ENCODE data around the gene NCOA6. TPM values are rescaled to one million over a fixed set of nuclear protein-coding genes. Genes with fewer than 3 reads are reported as not detected.
"Not testable (repeated sequence)": the region's sequence is repeated elsewhere in the genome, so short reads cannot be mapped to it uniquely, and the experiment has no call there.

Gene NCOA6
- total and polyA plus RNA-seq, 2 donors (not counting 1 experiment from before 2014, with no cell fraction given): 8.1 to 12.0 TPM

GRCh38 chr20:34720266-34720665 lies 105.2 kb downstream of the NCOA6 start:
- peaks cover 5% of the 10 kb centered on the region for H3K4me1 ChIP-seq (ENCODE audit: control insufficient read depth, extremely low read depth, insufficient read depth, low read length)
- H3K27ac ChIP-seq (ENCODE audit: insufficient read depth, low read length): no peak overlapping the region

GRCh38 chr20:34719242-34720017 lies 106.0 kb downstream of the NCOA6 start:
- H3K4me2 ChIP-seq (ENCODE audit: extremely low read depth, insufficient read depth, low read length); H3K4me3 ChIP-seq (replicated peaks in 1 of 4; ENCODE audit: control extremely low read depth in 1 of 4, insufficient read depth in 1 of 4, low read depth in 3 of 4, low read length in 4 of 4); H4K20me1 ChIP-seq (ENCODE audit: control insufficient read depth, extremely low read depth, insufficient read depth, low read length); H3K9me3 ChIP-seq (ENCODE audit: control insufficient read depth, insufficient read depth, low read depth, low read length); H3K79me2 ChIP-seq (ENCODE audit: control insufficient read depth, insufficient read depth, low read length); H2AFZ ChIP-seq (ENCODE audit: low read length); H3K9ac ChIP-seq (ENCODE audit: insufficient read depth, low read length); DNase-seq (ENCODE audit: low read depth in 2 of 2); H3K4me1 ChIP-seq (ENCODE audit: control insufficient read depth, extremely low read depth, insufficient read depth, low read length); H3K36me3 ChIP-seq (ENCODE audit: control insufficient read depth, insufficient read depth, low read length); H3K27ac ChIP-seq (ENCODE audit: insufficient read depth, low read length); H3K27me3 ChIP-seq (ENCODE audit: control insufficient read depth, insufficient read depth, low read length): not testable (repeated sequence)

More at GRCh38 chr20:34720266-34720665, 105.2 kb downstream of the NCOA6 start:
- no peak overlapping the region for H2AFZ ChIP-seq (ENCODE audit: low read length)
- TF ChIP-seq CTCF (conservative IDR thresholded peaks at IDR 0.05 in 1 of 2, IDR thresholded peaks at IDR 0.05 in 1 of 2; ENCODE audit: low read depth in 1 of 2, low read length in 2 of 2): no peak
- no peak for TF ChIP-seq EZH2 (IDR thresholded peaks at IDR 0.05; ENCODE audit: low read length, missing control alignments)
- peaks cover 3% of the 10 kb centered on the region for H3K36me3 ChIP-seq (ENCODE audit: control insufficient read depth, insufficient read depth, low read length)
- no peaks in the 10 kb centered on the region for H3K27me3 ChIP-seq (ENCODE audit: control insufficient read depth, insufficient read depth, low read length)
- no peaks in the 10 kb centered on the region for H4K20me1 ChIP-seq (ENCODE audit: control insufficient read depth, extremely low read depth, insufficient read depth, low read length)
- H3K9ac ChIP-seq (ENCODE audit: insufficient read depth, low read length): no peak overlapping the region
- peak in 1 of 2 donors; percentile 37 for DNase-seq (ENCODE audit: low read depth in 2 of 2)
- no peak overlapping the region for H3K4me3 ChIP-seq (replicated peaks in 1 of 4; ENCODE audit: control extremely low read depth in 1 of 4, insufficient read depth in 1 of 4, low read depth in 3 of 4, low read length in 4 of 4)
- H3K79me2 ChIP-seq (ENCODE audit: control insufficient read depth, insufficient read depth, low read length): no peaks in the 10 kb centered on the region
- no peaks in the 10 kb centered on the region for H3K9me3 ChIP-seq (ENCODE audit: control insufficient read depth, insufficient read depth, low read depth, low read length)
- H3K4me2 ChIP-seq (ENCODE audit: extremely low read depth, insufficient read depth, low read length): no peak overlapping the region

- Histone ChIP-seq H3K4me1 (ENCODE audit: control insufficient read depth, extremely low read depth, insufficient read depth, low read length) (peaks cover 15% of the 10 kb centered on the region), H3K27me3 (ENCODE audit: control insufficient read depth, insufficient read depth, low read length) (no peaks in the 10 kb centered on the region), H3K79me2 (ENCODE audit: control insufficient read depth, insufficient read depth, low read length) (no peaks in the 10 kb centered on the region), H3K9me3 (ENCODE audit: control insufficient read depth, insufficient read depth, low read depth, low read length) (no peaks in the 10 kb centered on the region), H3K36me3 (ENCODE audit: control insufficient read depth, insufficient read depth, low read length) (peaks cover 4% of the 10 kb centered on the region), H3K27ac (ENCODE audit: insufficient read depth, low read length) (no peak overlapping the region), H3K4me3 (replicated peaks in 1 of 4; ENCODE audit: control extremely low read depth in 1 of 4, insufficient read depth in 1 of 4, low read depth in 3 of 4, low read length in 4 of 4) (no peak overlapping the region), H3K4me2 (ENCODE audit: extremely low read depth, insufficient read depth, low read length) (no peak overlapping the region), H3K9ac (ENCODE audit: insufficient read depth, low read length) (no peak overlapping the region), H4K20me1 (ENCODE audit: control insufficient read depth, extremely low read depth, insufficient read depth, low read length) (no peaks in the 10 kb centered on the region), H2AFZ (ENCODE audit: low read length) (no peak overlapping the region)
- DNase-seq (ENCODE audit: low read depth in 2 of 2): no peak
- no peak for TF ChIP-seq EZH2 (IDR thresholded peaks at IDR 0.05; ENCODE audit: low read length, missing control alignments)
- no peak for TF ChIP-seq CTCF (conservative IDR thresholded peaks at IDR 0.05 in 1 of 2, IDR thresholded peaks at IDR 0.05 in 1 of 2; ENCODE audit: low read depth in 1 of 2, low read length in 2 of 2)
These were observed 108.0 kb downstream of the NCOA6 start for GRCh38 chr20:34717230-34718095.
